ENCODE measurements around the gene TOR1AIP1. TPM values are rescaled to one million over a fixed set of nuclear protein-coding genes. Genes with fewer than 3 reads are reported as not detected.

Gene TOR1AIP1
- total RNA-seq, 1 experiment from 2014 or later = 17.3 TPM

DNA sequence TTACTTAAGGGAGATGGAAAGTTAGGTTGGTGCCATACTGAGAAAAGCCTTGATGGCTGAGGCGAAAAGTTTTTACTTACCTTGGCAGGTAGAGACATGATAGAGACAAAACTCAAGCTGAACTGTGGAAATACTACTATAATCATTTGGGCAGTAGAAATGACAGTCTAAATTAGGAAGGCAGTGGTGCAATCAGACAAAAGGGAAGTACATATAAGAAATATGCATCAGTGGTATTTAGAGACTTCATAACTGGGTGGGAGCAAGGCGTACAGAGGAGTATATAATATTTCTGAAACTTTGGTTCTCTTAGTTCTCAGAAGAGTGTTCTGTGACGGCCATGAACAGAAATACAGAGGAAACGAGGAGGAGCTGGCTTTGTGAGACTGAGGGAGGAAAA, 70.1 kb downstream of the TOR1AIP1 start:
- Mint-ChIP-seq H3K27ac (no peak overlapping the region), H3K4me3 (no peak overlapping the region)
- CTCF ChIA-PET = no interaction called here

More for the DNA sequence above, 70.1 kb downstream of the TOR1AIP1 start:
- TF ChIP-seq FOXP1 (CRISPR knock-in tag; IDR thresholded peaks at IDR 0.05; ENCODE audit: borderline replicate concordance) (no peak), MXD4 (CRISPR knock-in tag; IDR thresholded peaks at IDR 0.05; ENCODE audit: borderline replicate concordance) (no peak), ZNF138 (CRISPR knock-in tag; conservative IDR thresholded peaks at IDR 0.05) (no peak)
- TF ChIP-seq, protein P1, sequence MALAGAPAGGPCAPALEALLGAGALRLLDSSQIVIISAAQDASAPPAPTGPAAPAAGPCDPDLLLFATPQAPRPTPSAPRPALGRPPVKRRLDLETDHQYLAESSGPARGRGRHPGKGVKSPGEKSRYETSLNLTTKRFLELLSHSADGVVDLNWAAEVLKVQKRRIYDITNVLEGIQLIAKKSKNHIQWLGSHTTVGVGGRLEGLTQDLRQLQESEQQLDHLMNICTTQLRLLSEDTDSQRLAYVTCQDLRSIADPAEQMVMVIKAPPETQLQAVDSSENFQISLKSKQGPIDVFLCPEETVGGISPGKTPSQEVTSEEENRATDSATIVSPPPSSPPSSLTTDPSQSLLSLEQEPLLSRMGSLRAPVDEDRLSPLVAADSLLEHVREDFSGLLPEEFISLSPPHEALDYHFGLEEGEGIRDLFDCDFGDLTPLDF (CRISPR knock-in tag; IDR thresholded peaks at IDR 0.05) = no peak
- TF ChIP-seq, protein P2, sequence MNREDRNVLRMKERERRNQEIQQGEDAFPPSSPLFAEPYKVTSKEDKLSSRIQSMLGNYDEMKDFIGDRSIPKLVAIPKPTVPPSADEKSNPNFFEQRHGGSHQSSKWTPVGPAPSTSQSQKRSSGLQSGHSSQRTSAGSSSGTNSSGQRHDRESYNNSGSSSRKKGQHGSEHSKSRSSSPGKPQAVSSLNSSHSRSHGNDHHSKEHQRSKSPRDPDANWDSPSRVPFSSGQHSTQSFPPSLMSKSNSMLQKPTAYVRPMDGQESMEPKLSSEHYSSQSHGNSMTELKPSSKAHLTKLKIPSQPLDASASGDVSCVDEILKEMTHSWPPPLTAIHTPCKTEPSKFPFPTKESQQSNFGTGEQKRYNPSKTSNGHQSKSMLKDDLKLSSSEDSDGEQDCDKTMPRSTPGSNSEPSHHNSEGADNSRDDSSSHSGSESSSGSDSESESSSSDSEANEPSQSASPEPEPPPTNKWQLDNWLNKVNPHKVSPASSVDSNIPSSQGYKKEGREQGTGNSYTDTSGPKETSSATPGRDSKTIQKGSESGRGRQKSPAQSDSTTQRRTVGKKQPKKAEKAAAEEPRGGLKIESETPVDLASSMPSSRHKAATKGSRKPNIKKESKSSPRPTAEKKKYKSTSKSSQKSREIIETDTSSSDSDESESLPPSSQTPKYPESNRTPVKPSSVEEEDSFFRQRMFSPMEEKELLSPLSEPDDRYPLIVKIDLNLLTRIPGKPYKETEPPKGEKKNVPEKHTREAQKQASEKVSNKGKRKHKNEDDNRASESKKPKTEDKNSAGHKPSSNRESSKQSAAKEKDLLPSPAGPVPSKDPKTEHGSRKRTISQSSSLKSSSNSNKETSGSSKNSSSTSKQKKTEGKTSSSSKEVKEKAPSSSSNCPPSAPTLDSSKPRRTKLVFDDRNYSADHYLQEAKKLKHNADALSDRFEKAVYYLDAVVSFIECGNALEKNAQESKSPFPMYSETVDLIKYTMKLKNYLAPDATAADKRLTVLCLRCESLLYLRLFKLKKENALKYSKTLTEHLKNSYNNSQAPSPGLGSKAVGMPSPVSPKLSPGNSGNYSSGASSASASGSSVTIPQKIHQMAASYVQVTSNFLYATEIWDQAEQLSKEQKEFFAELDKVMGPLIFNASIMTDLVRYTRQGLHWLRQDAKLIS (CRISPR knock-in tag; IDR thresholded peaks at IDR 0.05; ENCODE audit: borderline replicate concordance) = no peak
- TF ChIP-seq, protein P3, sequence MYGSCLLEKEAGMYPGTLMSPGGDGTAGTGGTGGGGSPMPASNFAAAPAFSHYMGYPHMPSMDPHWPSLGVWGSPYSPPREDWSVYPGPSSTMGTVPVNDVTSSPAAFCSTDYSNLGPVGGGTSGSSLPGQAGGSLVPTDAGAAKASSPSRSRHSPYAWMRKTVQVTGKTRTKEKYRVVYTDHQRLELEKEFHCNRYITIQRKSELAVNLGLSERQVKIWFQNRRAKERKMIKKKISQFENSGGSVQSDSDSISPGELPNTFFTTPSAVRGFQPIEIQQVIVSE (CRISPR knock-in tag; IDR thresholded peaks at IDR 0.05; ENCODE audit: borderline replicate concordance) = no peak
- TF ChIP-seq, protein P4, sequence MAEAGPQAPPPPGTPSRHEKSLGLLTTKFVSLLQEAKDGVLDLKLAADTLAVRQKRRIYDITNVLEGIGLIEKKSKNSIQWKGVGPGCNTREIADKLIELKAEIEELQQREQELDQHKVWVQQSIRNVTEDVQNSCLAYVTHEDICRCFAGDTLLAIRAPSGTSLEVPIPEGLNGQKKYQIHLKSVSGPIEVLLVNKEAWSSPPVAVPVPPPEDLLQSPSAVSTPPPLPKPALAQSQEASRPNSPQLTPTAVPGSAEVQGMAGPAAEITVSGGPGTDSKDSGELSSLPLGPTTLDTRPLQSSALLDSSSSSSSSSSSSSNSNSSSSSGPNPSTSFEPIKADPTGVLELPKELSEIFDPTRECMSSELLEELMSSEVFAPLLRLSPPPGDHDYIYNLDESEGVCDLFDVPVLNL (CRISPR knock-in tag; IDR thresholded peaks at IDR 0.05; ENCODE audit: borderline replicate concordance, low read depth) = no peak
- TF ChIP-seq, protein P5, sequence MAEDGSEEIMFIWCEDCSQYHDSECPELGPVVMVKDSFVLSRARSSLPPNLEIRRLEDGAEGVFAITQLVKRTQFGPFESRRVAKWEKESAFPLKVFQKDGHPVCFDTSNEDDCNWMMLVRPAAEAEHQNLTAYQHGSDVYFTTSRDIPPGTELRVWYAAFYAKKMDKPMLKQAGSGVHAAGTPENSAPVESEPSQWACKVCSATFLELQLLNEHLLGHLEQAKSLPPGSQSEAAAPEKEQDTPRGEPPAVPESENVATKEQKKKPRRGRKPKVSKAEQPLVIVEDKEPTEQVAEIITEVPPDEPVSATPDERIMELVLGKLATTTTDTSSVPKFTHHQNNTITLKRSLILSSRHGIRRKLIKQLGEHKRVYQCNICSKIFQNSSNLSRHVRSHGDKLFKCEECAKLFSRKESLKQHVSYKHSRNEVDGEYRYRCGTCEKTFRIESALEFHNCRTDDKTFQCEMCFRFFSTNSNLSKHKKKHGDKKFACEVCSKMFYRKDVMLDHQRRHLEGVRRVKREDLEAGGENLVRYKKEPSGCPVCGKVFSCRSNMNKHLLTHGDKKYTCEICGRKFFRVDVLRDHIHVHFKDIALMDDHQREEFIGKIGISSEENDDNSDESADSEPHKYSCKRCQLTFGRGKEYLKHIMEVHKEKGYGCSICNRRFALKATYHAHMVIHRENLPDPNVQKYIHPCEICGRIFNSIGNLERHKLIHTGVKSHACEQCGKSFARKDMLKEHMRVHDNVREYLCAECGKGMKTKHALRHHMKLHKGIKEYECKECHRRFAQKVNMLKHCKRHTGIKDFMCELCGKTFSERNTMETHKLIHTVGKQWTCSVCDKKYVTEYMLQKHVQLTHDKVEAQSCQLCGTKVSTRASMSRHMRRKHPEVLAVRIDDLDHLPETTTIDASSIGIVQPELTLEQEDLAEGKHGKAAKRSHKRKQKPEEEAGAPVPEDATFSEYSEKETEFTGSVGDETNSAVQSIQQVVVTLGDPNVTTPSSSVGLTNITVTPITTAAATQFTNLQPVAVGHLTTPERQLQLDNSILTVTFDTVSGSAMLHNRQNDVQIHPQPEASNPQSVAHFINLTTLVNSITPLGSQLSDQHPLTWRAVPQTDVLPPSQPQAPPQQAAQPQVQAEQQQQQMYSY (CRISPR knock-in tag; IDR thresholded peaks at IDR 0.05) = no peak
- TF ChIP-seq, protein P6, sequence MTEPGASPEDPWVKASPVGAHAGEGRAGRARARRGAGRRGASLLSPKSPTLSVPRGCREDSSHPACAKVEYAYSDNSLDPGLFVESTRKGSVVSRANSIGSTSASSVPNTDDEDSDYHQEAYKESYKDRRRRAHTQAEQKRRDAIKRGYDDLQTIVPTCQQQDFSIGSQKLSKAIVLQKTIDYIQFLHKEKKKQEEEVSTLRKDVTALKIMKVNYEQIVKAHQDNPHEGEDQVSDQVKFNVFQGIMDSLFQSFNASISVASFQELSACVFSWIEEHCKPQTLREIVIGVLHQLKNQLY (CRISPR knock-in tag; IDR thresholded peaks at IDR 0.05) = no peak
- TF ChIP-seq, protein P7, sequence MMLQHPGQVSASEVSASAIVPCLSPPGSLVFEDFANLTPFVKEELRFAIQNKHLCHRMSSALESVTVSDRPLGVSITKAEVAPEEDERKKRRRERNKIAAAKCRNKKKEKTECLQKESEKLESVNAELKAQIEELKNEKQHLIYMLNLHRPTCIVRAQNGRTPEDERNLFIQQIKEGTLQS (CRISPR knock-in tag; conservative IDR thresholded peaks at IDR 0.05) = no peak
- no peaks in the 10 kb centered on the region for H3K27me3 Mint-ChIP-seq (ENCODE audit: low read depth)
- no peaks in the 10 kb centered on the region for H3K36me3 Mint-ChIP-seq
- no peaks in the 10 kb centered on the region for H3K9me3 Mint-ChIP-seq
- DNase-seq (ENCODE audit: low spot score) (no peak), ATAC-seq (no peak)
- POLR2A ChIA-PET = no interaction called here
- H3K4me1 Mint-ChIP-seq = peaks cover 21% of the 10 kb centered on the region

Measured in WTC11 (cell line).